HTR-8/SVneo (cell line): Measurements from ENCODE around the gene SPRYD7.
"Not testable (repeated sequence)": the region's sequence is repeated elsewhere in the genome, so short reads cannot be mapped to it uniquely, and the experiment has no call there.

ENCODE experiments used
- DNase-seq: peaks from one replicate; pipeline ENCODE4 v3.0.0; 2011; ENCODE audit warnings: low spot score, mixed read lengths; ENCODE audit not compliant: insufficient read length
- FAIRE-seq: peaks from 2 replicates; lab custom pipeline; 2011; peaks lifted over from hg19 to GRCh38; lab: Jason Lieb, UNC

The SPRYD7 gene

GRCh38 chr13:49935171-49936074 lies 717 bp downstream of the SPRYD7 start:
- FAIRE-seq: no peak
- peak; percentile 27 for DNase-seq

DNA sequence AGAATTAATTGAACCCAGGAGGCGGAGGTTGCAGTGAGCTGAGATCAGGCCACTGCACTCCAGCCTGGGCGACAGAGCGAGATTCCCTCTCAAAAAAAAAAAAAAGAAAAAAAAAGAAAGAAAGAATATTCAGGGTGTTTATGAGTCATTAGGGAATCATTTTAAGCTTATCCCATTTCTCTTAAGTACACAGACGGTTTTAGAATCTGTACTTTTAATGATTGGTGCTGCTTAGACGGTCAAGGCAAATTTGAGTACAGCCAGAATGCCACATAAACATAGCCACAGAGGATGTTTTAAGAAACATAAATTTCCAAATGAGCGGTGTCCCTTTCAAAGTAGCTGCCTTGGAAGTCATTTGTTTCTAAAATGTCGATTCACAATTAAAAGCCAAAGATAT lies 2.6 kb downstream of the SPRYD7 start:
- DNase-seq: no peak
- no peak for FAIRE-seq

- DNase-seq: no peak
- FAIRE-seq: no peak
Observed at GRCh38 chr13:49932868-49933267, 3.3 kb downstream of the SPRYD7 start.

- DNase-seq (no peak), FAIRE-seq (no peak)
Observed at GRCh38 chr13:49932066-49932465, 4.1 kb downstream of the SPRYD7 start.

DNA sequence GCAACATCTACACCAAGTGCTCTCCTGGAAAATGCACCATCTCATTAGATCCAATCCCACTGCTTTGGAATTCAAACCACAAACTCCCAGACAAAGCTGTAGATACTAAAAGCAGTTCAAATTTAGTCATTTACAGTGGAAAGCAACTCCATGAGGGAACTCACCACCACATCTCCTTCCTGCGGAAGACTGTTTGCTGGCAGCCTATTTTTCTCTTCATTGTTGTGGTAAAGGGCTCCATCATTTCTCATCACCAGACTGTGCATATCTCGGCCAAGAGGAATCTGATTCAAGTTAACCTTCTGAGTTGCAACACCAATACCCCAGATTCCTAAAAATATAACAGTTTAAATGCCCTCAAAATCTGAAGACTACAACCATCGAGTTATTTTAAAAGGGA lies 8.4 kb downstream of the SPRYD7 start:
- FAIRE-seq (no peak), DNase-seq (no peak)

DNA sequence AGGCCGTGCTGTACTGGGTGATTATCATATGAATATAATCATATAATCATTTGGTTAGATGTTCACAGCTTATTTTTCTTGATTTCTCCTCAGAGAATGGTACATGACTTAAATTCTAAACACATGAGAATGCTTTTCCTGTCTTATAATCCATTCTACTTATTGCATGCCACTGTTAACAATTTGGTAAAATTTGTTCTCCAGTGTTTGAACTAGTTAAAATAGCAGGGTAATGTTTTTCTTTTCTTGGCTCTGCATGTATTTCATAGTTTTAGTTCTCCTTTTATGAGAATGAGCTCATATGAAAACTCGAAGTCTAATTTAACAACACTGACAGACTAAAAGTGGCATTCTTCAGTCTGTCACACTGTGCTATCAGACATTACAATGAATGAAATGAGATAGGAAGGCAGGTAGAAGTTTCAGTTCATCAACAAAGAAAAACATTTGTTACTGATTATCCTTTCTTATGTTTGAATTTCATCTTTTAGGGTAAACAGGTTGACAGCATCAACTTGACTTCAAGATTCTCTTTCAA lies 10.2 kb downstream of the SPRYD7 start:
- no peak for DNase-seq
- no peak for FAIRE-seq

- no peak for FAIRE-seq
- DNase-seq: no peak
Observed at GRCh38 chr13:49922301-49922700, 13.8 kb downstream of the SPRYD7 start.

GRCh38 chr13:49920969-49921368 lies 15.2 kb downstream of the SPRYD7 start:
- DNase-seq, FAIRE-seq: not testable (repeated sequence)

GRCh38 chr13:49918106-49918505 lies 18.0 kb downstream of the SPRYD7 start:
- DNase-seq, FAIRE-seq: not testable (repeated sequence)

DNA sequence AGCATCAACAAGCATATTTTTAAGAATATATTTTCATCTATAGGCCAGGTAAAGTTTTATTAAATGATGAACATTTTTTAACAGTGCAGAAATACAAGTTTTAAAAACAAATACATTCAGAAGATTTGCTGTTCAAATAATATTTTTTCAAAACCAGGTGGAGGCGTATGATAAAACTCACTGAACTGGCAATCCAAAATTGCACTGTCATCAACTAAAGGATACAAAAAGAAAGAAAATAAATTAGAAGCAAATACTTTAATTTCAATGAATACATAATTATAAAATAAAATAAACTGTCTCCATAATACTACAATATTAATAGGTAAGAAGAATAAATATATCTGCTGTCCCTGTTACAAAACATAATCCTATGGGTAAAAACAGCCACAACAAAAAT lies 21.2 kb downstream of the SPRYD7 start:
- FAIRE-seq: no peak
- DNase-seq: no peak

GRCh38 chr13:49908637-49909036 lies 27.5 kb downstream of the SPRYD7 start:
- DNase-seq: no peak
- FAIRE-seq: no peak

GRCh38 chr13:49904729-49905456 lies 31.2 kb downstream of the SPRYD7 start:
- DNase-seq (no peak), FAIRE-seq (no peak)

- no peak for FAIRE-seq
- DNase-seq: no peak
Observed at GRCh38 chr13:49898792-49899191, 37.3 kb downstream of the SPRYD7 start.

DNA sequence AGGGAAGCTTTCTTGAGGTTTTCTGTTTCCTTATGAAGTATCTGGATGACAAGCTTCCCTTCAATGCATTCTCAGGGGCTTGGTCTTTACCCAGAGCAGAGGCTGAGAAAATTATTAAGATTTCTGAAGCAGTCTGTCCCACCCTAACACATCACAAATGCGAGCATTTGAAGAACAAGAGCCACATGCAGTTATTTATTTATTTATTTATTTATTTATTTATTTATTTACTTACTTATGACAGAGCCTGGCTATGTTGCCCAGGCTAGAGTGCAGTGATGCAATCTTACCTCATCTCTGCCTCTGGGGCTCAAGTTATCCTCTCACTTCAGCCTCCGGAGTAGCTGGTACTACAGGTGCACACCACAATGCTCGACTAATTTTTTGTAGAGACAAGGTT lies 38.4 kb downstream of the SPRYD7 start:
- no peak for DNase-seq
- no peak for FAIRE-seq

DNA sequence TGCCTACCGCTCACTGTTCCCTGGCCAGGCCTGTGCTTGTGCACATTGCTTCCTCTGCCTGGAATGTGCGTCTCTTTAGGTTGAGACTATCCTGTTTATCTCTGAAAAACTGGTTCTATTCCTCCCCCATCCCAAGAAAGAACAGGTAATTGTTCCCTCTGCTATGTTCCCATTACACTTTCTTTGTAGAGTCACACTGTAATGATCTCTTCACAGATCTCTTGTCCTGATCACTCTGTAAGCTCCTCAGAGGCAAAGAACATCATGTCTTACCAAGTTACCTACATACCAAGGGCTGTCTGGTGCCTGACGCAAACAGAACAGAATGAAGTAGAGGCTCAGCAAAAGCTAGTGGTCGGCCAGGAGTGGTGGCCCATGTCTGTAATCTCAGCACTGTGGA lies 40.3 kb downstream of the SPRYD7 start:
- FAIRE-seq: no peak
- no peak for DNase-seq

- FAIRE-seq (no peak), DNase-seq (no peak)
Observed at GRCh38 chr13:49893591-49893990, 42.5 kb downstream of the SPRYD7 start.

DNA sequence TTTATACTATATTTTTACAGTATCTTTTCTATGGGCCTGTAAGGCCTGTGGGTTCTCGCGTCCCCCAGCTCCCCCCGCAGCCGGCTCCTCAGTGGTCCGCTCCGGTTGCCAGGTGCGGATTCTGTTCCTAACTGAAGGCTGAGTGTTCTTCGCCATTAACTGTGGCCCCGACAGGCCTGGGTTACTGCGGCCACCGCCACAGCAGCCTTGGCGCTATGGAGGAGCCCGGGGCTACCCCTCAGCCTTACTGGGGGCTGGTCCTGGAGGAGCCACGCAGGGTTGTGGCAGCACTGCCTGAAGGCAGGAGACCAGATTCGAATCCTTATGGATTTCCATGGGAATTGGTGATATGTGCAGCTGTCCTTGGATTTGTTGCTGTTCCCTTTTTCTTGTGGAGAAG lies 45.8 kb downstream of the SPRYD7 start:
- no peak for DNase-seq

GRCh38 chr13:49878682-49879081 lies 57.5 kb downstream of the SPRYD7 start:
- FAIRE-seq: no peak
- no peak for DNase-seq

More for the DNA sequence above, 45.8 kb downstream of the SPRYD7 start:
- FAIRE-seq: no peak

GRCh38 chr13:49877629-49878218 lies 58.4 kb downstream of the SPRYD7 start:
- no peak for FAIRE-seq
- no peak for DNase-seq

GRCh38 chr13:49874430-49874829 lies 61.7 kb downstream of the SPRYD7 start:
- no peak for FAIRE-seq

DNA sequence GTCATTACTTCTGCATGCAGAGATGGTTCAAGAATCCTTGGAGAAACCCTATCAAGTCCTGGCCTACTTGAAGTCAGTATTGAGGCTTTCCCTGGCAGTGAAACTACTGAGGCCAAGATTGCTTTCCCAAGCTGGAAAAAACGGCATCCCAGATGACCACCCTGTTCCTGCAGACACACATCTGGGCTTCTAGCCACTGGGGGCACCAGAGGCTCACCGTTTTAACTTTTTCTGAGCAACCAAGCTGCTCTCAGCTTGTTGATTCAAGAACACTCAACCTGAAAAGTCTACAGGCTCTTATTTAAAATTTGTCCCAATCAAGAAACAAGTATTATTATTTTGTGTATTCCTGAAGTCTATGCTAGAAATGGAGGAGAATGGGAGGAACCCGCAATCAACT lies 66.6 kb downstream of the SPRYD7 start:
- no peak for FAIRE-seq
- no peak for DNase-seq

More at GRCh38 chr13:49874430-49874829, 61.7 kb downstream of the SPRYD7 start:
- no peak for DNase-seq
